Colonic mucosa (tissue), 4 donors: Measurements from ENCODE around the gene GOLGA8J. TPM values are rescaled to one million over a fixed set of nuclear protein-coding genes. Genes with fewer than 3 reads are reported as not detected.
"Not testable (repeated sequence)": the region's sequence is repeated elsewhere in the genome, so short reads cannot be mapped to it uniquely, and the experiment has no call there.

ENCODE experiments used
- DNase-seq: peaks from one replicate; pipeline ENCODE4 v3.0.0-alpha.2; 2020
- H3K27ac ChIP-seq: fragments of 200-600 bp; one replicate; pipeline ENCODE4 v1.8.0; 2021
- H3K27me3 ChIP-seq: fragments of 200-600 bp; one replicate; pipeline ENCODE4 v1.8.0; 2021
- H3K36me3 ChIP-seq: fragments of 200-600 bp; one replicate; pipeline ENCODE4 v1.8.0; 2021
- H3K4me1 ChIP-seq: fragments of 200-600 bp; one replicate; pipeline ENCODE4 v1.8.0; 2021; ENCODE audit warnings: mild to moderate bottlenecking
- H3K4me3 ChIP-seq: fragments of 200-600 bp; one replicate; pipeline ENCODE4 v1.8.0; 2021
- H3K9ac ChIP-seq, 2 donors: one replicate each; pipeline ENCODE4 v1.7.0; 2013; ENCODE audit warnings: control low read depth in 2 of 2, low read depth in 2 of 2, low read length in 2 of 2
- H3K9me3 ChIP-seq: fragments of 200-600 bp; one replicate; pipeline ENCODE4 v1.8.0; 2021
- intact Hi-C: fragments of 100-400 bp; cut with DNase I; formaldehyde crosslinking; loops from one replicate; pipeline ENCODE4 v1.14.1; 2022
- total RNA-seq, 2 donors: library from RNA; stranded (reverse); fragmentation: NEBNext Ultra II Directional in 1 of 2; extraction: Animal tissue kit (Norgen Biotek cat#: 25700) in 1 of 2; gene quantifications; one replicate each; pipeline ENCODE4 v1.2.1, GENCODE V29; 2021
- donor health status: healthy.
- donor health status: DM: no; HTN: no; CAD: no.
- donor health status: DM: no; HTN: no; CAD: no.

The GOLGA8J gene
- total RNA-seq, 2 donors from 2014 or later: 0.35 TPM; not detected in 1

- H3K9me3 ChIP-seq, H3K36me3 ChIP-seq, H3K9ac ChIP-seq, intact Hi-C loops, H3K27ac ChIP-seq, H3K4me3 ChIP-seq, DNase-seq, H3K4me1 ChIP-seq, H3K27me3 ChIP-seq: not testable (repeated sequence)
Observed at GRCh38 chr15:30103941-30104507, 21.3 kb downstream of the GOLGA8J start.

DNA sequence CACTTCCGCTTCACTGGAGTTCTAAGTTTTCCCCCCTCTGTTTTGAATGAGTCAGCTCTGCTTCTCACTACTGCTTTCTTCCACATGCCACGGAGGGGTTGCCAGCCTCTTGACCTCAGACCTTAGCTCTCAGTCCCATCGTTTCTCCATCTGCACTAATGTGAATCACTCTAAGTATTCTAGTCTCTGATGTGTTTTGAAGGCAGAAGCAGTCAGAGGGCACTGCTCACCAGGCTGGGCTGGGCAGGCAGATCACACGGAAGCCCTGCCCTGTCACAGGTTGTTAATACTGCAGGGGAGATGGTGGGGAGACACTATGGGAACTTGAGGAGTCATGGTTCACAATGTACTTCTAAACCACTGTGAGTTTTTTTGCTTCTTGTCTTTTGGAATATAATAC is 27.8 kb downstream of the GOLGA8J start:
- H3K4me3 ChIP-seq, H3K27ac ChIP-seq, intact Hi-C loops, H3K27me3 ChIP-seq, H3K9ac ChIP-seq, H3K4me1 ChIP-seq, H3K36me3 ChIP-seq, H3K9me3 ChIP-seq, DNase-seq: not testable (repeated sequence)

GRCh38 chr15:30130066-30130465 is 47.3 kb downstream of the GOLGA8J start:
- H3K4me1 ChIP-seq, DNase-seq, H3K36me3 ChIP-seq, H3K9ac ChIP-seq, H3K9me3 ChIP-seq, intact Hi-C loops, H3K27ac ChIP-seq, H3K4me3 ChIP-seq, H3K27me3 ChIP-seq: not testable (repeated sequence)

DNA sequence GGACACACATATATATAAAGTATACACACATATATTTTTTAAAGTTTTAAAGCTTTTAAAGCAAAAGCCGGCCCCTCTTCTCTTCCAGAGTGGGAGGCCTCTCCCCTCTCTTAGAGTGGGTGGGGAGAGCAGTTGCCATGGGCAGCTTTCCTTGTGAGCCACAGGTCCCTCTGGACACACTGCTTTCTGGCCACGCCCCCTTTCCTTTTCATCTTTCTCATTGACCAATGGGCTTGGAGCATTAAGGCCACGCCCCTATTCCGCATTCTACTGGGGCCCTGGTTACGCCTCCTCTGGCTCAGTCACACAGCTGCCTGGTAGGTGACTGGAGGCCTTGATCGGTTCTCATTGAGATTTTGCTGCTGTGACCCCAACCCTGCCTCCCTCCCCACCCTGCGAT is 52.0 kb downstream of the GOLGA8J start, which contains the start of gene GOLGA8T:
TSS of gene GOLGA8T (plus strand) at position 301 of the 400 bp plus-strand sequence. CDS start at position 399, 98 bp downstream.
- DNase-seq, H3K9me3 ChIP-seq, H3K27me3 ChIP-seq, H3K4me1 ChIP-seq, H3K27ac ChIP-seq, H3K36me3 ChIP-seq, H3K4me3 ChIP-seq, H3K9ac ChIP-seq, intact Hi-C loops: not testable (repeated sequence)

Other genes with a start within 250 kb of the GOLGA8J start
- under 1 TPM in 1 of 2 donors, not detected in 1; 0.16 TPM for gene GOLGA8T, start 52.1 kb downstream of the GOLGA8J start, total RNA-seq